EL (cell line): ENCODE measurements around the gene CEP350.
"Not testable (repeated sequence)": the region's sequence is repeated elsewhere in the genome, so short reads cannot be mapped to it uniquely, and the experiment has no call there.

ENCODE experiments used
- DNase-seq: peaks from one replicate; pipeline ENCODE4 v3.0.0-alpha.2; 2016

CEP350 gene

DNA sequence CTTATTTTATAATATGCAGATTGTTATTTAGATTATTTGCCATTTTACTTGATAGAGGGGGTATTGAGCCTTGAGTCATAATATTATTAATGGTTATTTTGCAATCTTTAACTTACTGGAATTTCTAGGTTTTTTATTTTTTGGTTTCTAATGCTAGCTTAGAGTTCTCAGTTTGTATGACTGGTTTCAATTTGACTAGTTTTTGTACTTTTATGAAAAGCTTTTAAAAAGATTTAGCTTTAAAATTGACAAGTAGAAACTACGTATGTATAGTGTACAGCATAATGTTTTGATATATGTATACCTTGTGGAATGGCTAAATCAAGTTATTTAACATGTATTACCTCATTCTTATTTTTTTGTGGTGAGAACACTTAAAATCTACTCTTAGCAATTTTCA lies 41.5 kb downstream of the CEP350 start:
- DNase-seq = no peak

DNA sequence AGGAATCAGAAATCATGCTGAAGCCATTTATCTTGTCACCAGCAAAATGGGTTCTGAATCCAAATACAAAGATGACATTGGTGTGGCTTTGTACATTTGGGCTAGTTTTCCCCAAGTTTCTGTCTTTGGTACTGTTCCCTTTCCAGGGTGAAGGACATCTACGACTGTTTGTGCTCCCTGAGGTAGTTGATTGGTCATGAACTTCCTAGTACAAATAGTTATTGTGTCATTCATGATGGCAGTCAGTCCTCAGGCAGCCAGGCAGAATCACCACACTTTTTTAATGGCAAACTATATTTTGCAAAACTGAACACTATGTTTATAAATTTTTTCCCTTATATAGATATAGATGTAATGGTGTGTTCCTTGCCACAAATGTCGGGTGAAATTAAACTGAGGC lies 46.0 kb downstream of the CEP350 start:
- no peak for DNase-seq

DNA sequence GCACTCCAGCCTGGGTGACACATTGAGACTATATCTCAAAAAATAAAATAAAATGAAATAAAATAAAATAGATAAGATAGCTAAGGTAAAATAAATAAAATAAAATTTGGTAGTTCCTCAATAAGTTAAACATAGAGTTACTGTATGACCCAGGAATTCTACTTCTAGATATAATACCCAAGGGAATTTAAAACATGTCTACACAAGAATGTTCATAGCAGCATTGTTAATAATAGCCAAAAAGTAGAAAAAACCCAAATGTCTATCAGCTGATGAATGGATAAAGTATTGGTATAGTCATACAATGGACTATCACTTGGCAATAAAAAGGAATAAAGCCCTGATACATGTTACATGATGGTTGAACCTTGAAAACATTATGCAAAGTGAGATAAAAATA lies 47.8 kb downstream of the CEP350 start:
- no peak for DNase-seq

DNA sequence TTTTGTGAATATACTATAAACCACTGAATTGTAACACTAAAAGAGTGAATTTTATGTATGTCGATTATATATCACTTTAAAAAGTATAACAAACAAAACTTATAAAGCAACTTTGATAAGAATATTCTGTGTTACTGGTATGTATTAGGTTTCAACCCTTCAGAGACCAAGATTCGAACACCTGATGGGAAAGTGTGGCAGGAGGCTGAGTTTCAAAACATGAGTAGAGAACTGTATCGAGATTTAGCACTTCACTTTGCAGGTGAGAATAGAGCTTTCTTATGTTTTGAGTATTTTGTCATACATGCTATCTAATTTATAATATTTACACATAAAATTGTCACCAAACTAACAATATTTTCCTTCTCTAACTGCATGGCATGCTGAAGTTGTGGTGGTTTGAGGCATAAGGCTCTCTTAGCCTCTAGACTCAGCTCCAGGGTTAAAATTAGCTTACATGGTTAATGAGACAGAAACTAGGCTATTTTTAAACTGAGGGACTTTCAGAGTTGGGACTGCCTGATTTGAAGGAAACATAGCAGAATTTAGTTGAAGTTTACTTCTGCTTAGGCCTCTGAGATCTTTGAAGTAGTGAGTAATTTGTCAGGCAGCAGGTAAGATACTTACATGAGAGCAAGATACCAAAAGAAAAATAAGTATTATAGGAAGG lies 48.6 kb downstream of the CEP350 start:
- DNase-seq = no peak

DNA sequence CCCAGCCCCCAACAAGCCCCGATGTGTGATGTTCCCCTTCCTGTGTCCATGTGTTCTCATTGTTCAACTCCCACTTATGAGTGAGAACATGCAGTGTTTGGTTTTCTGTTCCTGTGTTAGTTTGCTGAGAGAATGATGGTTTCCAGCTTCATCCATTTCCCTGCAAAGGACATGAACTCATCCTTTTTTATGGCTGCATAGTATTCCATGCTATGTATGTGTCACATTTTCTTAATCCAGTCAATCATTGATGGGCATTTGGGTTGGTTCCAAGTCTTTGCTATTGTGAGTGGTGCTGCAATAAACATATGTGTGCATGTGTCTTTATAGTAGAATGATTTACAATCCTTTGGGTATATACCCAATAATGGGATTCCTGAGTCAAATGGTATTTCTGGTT lies 52.2 kb downstream of the CEP350 start:
- not testable (repeated sequence) for DNase-seq

DNA sequence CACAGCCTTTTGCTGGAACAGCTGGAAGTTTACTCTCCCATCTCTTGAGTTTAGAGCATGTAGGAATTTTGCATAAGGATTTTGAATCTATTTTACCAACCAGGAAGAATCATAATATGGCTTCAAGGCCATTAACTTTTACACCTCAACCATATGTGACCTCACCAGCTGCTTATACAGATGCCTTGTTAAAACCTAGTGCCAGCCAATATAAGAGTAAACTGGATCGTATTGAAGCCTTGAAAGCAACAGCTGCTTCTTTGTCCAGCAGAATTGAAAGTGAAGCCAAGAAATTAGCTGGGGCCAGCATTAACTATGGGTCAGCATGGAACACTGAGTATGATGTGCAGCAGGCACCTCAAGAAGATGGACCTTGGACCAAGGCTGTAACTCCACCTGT lies 65.4 kb downstream of the CEP350 start:
- no peak for DNase-seq

DNA sequence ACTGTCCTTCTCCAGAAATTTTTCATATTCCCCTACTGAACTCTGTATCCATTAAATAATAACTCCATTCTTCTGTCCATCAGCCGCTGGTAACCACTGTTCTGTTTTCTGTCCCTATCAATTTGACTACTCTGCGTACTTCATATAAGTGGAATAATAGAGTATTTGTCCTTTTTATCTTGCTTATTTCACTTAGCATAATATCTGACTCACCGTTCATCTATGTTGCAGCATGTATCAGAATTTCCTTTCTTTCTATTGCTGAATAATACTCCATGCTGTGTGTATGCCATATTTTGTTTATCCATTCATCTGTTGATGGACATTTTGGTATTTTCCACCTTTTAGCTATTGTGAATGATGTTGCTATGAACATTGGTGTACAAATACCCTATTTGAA lies 71.9 kb downstream of the CEP350 start:
- DNase-seq = peak; percentile 35

DNA sequence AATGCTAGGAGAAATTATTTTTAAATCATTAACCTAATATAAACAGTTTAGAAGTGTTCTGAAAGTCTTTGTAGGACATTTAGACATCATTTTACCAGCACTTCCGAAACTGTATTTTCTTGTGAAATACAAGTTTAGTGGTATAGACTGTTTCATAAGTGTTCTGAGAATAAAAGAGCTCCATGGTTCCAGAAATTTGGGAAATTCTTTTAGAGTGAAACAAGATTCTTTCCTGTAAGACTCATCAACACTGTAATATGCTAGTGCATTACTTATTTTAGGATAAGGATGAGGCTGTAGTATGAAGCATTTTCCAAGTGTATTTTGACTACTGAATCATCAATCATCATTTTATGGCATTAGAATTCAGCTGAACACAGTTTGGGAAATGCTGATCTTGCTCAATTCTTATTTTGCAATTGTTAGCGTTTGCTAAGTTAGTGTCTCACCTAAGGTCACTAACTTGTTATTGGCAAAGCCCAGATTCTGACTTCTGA lies 73.4 kb downstream of the CEP350 start:
- peak; percentile 84 for DNase-seq

DNA sequence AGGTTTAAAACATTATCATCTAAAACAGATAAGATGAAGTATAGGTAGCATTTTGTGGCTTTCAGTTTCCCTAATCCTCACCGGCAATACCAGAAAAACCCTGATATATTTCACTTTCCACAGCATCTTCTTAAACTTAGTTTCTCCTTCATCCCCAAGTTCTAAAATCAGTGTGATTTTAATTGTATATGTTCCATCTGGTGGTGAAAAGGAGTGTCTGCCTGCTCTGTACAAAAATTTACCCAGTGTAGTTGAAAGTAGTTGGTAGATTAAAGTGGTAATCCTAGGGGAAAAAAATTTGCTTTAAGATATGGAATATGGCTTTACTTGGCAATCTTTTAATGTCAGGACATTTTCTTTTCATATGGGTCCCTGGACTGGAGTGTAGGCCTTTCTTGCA lies 74.3 kb downstream of the CEP350 start:
- DNase-seq = no peak

DNA sequence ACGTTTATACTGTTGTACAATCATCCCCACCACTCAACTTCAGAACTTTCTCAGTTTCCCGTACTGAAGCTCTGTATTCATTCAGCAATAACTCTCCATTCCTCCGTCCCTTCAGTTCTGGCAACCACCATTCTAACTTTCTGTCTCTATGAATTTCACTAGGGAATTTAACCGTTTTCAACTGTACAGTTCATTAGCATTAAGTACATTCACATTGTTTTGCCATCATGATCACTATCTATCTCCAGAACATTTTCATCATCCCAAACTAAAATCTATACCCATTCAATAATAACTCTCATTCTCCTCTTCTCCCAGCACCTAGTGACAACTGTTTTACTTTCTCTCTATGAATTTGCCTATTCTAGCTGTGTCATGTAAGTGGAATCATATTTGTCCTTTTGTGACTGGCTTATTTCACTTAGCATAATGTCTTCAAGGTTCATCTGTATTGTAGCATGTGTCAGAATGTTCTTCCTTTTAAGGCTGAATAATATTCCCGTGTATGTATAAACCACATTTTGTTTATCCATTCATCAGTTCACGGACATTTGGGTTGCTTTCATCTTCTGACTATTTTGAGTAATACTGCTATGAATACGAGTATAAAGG lies 75.0 kb downstream of the CEP350 start:
- DNase-seq = no peak

DNA sequence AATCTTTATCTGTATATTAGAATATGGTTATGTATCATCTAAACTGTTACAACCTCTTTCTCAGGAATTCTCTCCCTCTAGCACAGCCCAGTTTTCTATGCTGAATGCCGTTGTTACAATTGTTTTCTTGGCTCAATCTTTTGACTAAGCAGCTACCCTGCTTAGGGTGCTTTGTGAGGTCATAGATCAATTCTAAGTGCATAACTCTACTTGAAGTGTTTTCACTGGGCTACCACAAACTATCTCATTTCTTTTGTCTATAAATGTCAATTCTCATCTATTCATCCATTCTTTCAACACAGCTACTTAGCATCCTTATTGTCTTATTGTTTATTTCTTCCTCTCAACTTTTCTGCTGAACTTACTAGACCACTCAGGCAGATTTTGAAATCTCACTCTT lies 77.1 kb downstream of the CEP350 start:
- DNase-seq = peak; percentile 10

DNA sequence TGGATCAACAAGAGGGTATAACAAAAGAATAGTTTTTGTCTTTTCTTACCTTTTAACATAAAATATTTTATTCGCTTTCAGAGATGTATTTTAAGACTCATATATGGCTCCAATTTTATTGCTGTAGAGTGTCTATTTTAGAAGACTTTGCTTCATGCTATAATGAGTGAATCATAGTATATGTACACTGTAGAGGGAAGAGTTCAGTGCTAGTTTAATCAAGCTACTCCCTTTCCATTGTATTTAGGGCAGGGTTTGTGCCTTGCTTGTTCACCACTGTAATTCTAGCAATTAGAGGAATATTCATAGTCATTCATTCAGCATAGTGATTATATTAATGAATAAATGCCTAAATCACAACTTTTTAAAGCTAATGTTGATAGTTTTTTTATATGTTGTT lies 78.8 kb downstream of the CEP350 start:
- no peak for DNase-seq

DNA sequence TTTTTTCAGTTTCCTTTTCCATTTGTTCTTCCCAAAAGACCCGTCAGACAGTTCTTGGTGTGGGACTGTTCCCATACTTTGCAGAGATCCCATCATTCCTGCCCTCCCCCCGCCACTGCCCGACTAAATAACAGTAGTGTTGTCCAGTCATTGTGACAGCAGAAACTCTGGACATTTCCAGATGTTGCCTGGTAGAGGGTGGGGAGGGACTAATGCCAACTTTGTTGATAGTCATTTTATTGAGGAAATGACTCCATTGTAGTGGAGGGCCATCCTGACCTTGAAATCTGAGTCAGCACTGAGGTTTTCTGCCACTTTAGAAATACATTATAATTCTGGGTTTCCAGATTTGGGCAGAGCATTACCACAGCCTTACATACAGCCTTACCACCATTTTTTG lies 85.4 kb downstream of the CEP350 start:
- DNase-seq = peak; percentile 89

DNA sequence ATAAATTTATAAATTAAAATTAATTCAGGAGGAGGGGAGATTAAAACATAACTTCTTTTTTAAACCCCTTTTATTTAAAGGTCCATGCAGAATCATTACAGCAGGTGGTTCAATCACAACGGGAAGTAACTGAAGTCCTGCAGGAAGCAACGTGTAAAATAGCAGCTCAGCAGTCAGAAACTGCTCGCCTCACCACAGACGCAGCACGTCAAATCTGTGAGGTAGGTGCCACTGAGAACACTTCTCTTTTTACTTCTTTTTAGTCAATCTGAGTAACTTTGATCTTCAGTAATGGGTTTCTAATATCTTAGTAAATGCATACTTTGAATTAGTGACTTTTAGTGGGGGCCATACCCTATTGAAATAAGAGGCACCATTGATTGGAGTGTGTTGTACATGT lies 87.0 kb downstream of the CEP350 start:
- no peak for DNase-seq

DNA sequence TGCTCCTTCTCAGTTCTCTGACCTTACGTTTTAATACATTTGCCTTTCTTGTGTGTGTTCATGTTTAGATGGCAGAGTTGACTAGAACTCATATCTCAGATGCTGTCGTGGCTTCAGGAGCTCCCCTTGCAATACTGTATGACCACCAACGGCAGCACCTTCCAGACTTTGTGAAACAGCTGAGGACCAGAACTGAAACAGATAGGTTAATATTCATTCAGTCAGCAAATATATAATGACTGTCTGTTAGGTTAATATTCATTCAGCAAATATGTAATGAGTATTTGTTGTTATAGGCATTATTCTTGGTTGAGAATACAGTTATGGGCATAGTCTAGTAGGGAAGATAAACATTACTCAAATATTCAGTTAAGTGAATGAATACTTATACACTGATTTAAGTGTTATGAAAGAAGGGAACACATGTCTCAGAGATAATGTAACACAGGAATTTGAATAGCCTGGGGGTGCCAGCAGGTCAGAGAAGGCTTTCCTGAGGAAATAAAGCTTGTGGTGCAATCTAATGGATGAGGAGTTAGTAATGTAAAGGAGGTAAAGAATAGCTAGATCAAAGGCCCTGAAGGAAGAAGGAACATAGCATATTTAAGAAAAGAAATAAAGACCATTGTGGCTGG lies 88.5 kb downstream of the CEP350 start:
- peak; percentile 95 for DNase-seq

DNA sequence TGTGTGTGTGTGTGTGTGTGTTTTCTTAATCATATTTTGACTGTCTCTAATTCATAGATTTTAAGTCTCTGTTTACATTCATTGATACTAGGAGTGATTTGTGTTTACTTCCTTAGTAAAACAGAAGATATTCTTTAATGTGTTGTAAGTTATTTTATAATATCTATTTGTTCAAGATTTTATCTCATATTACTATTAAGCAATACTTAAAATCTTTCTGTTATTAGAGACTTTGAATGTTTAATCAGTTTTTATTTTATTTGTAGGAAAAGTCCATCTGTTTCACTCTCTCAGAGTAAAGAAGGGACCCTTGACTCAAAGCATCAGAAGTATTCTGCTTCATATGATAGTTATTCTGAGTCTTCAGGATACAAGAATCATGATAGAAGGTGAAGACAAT lies 89.2 kb downstream of the CEP350 start:
- DNase-seq = no peak

DNA sequence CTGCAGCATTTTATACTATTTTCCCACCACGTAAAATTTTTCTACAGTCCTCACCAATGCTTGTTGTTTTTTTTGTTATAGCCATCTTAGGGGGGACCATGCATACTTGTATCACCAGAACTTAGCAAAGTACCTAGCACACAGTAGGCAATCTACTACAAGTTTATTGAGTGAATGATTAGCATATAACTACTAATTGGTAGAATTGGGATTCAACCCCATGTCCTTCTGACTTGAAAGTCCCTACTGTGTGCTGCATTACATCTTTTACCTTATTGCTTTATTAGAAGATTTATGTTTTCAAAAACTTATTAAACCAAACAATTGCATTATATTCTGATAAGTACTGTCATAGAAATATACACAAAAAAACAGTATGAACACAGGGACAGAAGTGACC lies 92.1 kb downstream of the CEP350 start:
- DNase-seq = no peak

DNA sequence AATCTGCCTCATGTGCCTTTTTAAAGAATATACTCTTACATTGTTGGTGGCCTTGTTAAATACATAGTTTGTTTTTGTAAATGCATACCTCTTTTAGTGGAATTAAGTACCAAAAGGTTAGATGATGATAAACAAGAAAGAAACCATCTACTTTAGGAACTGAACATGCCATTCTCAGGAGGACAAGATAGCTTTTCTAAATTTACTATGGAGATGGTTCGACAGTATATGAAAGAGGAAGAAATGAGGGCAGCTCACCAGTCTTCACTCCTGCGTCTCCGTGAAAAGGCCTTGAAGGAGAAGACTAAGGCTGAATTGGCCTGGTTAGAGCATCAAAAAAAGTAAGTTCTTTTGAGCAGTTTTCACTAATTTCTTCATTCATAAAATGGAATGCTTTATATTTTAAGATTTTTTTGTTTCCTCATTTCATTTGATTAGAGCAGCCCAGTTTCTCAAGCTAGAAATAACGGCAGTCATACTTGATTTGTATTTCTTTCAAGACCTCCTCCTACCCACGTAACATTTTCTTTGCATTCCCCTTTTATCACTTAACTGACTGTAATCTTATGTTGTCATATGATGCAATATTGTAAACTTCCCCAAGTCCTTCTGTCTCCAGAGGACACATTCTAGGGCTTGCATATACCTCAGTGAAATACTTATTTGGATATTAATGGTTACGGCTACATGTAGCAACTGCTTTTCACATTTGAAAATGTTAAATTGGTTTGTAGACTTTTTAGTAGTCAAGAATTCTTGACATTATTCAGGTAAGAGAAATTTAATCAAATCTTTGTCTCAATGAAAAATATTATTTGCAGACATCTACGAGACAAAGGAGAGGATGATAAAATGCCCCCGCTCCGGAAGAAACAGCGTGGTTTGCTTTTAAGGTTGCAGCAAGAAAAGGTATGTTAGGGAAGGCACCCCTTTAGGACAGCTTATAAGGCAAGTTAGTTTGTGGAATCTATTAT lies 99.3 kb downstream of the CEP350 start:
- no peak for DNase-seq

DNA sequence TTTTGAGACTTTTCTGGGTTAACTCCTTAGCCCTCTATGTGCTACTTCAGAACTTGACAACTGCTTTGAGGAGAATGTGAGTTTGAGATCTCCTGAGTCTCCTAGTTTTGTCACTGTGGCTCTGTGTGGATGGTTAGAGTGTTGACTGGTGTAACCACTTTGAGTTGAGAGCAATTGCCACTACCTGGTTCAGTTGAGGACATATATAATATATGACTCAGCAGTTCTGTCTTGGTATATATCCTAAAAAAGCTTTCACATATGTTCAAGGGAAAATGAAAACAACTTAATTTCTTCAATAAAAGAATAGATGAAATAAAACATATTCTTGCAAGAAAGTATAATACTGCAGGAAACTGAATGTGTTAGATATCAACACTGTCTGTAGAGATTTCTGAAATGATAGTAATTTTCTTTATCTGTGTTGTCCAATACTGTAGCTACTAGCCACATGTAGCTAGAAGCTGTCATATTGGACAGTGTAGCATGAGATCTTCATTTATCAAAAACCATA lies 103.3 kb downstream of the CEP350 start:
- DNase-seq = no peak

DNA sequence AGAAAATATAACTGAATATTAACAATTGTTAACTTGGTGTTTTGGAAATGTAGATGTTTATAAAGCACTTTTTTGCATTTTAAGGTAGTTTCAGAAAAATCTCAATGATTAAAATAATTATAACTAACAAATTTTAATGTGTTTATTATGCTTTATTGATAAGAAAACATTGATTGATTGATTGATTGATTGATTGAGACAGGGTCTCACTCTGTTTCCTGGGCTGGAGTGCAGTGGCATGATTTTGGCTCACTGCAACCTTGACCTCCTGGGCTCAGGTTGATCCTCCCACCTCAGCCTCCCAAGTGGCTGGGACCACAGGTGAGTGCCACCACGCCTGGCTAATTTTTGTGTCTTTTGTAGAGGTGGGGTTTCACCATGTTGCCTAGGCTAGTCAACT lies 106.4 kb downstream of the CEP350 start:
- no peak for DNase-seq

DNA sequence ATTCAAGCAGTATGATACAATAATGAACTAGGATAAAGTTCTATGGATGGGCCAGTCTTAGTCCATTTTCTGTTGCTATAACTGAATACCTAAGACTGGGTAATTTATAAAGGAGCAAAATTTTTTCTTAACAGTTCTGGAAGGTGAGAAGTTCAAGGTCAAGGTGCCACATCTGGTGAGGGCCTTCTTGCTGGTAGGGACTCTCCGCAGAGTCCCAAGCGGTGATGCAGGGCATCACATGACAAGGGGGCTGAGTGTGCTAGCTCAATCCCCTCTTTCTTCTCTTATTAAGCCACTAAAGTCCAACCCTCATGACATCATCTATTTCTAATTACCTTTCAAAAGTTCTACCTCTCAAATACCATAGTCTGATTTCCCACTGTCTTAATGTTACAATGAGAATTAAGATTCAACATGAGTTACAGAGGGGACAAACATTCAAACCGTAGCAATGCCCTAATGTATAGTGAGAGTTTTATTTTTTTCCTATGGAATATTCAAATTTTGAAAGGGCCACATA lies 107.9 kb downstream of the CEP350 start:
- DNase-seq = no peak

DNA sequence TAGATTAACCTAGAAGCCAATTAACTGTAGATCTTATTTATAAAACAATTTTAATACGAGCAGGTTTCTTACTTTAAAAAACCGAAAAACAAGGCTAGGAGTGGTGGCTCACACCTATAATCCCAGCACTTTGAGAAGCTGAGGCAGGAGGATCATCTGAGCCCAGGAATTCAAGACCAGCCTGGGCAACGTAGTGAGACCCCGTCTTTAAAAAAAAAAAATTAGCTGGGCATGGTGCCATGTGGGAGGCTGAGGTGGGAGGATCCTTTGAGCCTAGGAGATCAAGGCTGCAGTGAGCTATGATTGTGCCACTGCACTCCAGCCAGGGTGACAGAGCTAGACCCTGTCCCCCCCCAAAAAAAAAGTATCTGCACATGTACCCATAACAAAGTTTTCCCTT lies 110.8 kb downstream of the CEP350 start:
- DNase-seq = no peak

DNA sequence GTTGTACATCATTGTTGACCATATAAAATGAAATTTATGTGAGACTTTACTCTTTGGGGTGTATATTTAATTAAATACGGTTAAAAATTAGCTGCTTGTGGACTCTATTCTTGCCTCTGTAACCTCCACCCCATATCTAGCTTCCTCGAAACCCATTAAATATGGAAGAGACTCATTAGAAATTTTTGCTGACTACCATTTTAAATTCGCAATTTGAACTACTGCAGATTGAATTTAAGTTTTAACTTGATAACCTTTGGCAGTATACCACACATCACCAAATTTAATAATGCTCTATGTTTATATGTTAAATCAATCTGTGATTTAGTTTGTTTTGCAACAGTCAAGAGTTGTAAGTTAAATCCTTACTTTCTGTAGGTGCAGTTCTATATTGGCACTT lies 111.5 kb downstream of the CEP350 start:
- no peak for DNase-seq
